Urinary bladder (tissue), 4 donors: ENCODE data around the gene GCC1. TPM values are rescaled to one million over a fixed set of nuclear protein-coding genes. Genes with fewer than 3 reads are reported as not detected.

ENCODE experiments used
- DNase-seq: peaks from one replicate; pipeline ENCODE4 v3.0.0-alpha.2; 2015; ENCODE audit errors: extremely low spot score
- H3K27ac ChIP-seq: one replicate; pipeline ENCODE4 v1.5.1; 2013; ENCODE audit warnings: low read depth, mild to moderate bottlenecking, moderate library complexity
- H3K36me3 ChIP-seq: one replicate; pipeline ENCODE4 v1.6.1; 2013; ENCODE audit warnings: mild to moderate bottlenecking, moderate library complexity; ENCODE audit not compliant: insufficient read depth
- H3K4me1 ChIP-seq: one replicate; pipeline ENCODE4 v1.6.1; 2013; ENCODE audit warnings: mild to moderate bottlenecking, moderate library complexity; ENCODE audit not compliant: insufficient read depth
- H3K4me3 ChIP-seq: one replicate; pipeline ENCODE4 v1.5.1; 2013; ENCODE audit warnings: low read depth, low read length
- WGBS: extraction: QIAGEN DNeasy Blood & Tissue Kit; methylation state at CpG from one replicate; pipeline ENCODE4 v1.1.7; 2013; 5-methylcytosine and 5-hydroxymethylcytosine counted together
- polyA plus RNA-seq: library from polyadenylated mRNA; stranded (reverse); fragments of 200-250 nt; gene quantifications from one replicate; pipeline ENCODE4 v1.2.3, GENCODE V29; 2013
- total RNA-seq: library from RNA; depleted of rRNA; stranded (reverse); fragments of >200 nt; gene quantifications from one replicate; pipeline ENCODE4 v1.2.3, GENCODE V29; 2014
- donor health status: healthy with polysubstance abuse.
- donor health status: healthy.

Gene GCC1
- total and polyA plus RNA-seq, 2 donors = 9.5 to 10.4 TPM

- no peaks in the 10 kb centered on the region for H3K36me3 ChIP-seq
- no peak overlapping the region for H3K27ac ChIP-seq
- no peak for DNase-seq
- no peaks in the 10 kb centered on the region for H3K4me1 ChIP-seq
- 91% methylated on average over 6 of the region's 6 CpGs for WGBS
- H3K4me3 ChIP-seq = no peak overlapping the region
Measured at GRCh38 chr7:127609297-127609696, 23.9 kb upstream of the GCC1 start.

GRCh38 chr7:127608446-127608845 lies 23.1 kb upstream of the GCC1 start:
- no peak overlapping the region for H3K4me3 ChIP-seq
- no peaks in the 10 kb centered on the region for H3K4me1 ChIP-seq
- H3K36me3 ChIP-seq = no peaks in the 10 kb centered on the region
- no peak for DNase-seq
- H3K27ac ChIP-seq = no peak overlapping the region
- 92% methylated on average over 6 of the region's 6 CpGs for WGBS

DNA sequence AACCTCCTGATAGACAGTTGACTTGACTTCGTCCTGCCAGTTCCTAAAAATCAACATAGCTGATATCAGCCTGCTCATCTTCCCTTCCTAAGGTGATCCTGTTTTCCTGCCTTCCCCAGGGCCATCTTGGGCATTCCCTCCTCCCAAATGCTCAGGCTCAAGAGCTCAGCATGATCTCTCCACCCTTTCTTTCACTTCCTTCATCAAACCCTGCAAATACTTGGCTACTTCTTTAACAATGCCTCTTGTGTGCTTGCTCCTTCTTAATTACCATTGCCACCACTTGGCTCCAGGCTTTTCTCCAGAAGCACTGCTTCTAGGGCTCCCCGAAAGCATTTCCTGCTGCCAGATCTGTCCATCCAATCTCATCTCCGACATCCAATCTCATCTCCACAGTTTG lies 15.5 kb upstream of the GCC1 start:
- 83% methylated on average over 3 of the region's 3 CpGs for WGBS
- Histone ChIP-seq H3K4me1 (no peaks in the 10 kb centered on the region), H3K27ac (no peak overlapping the region), H3K4me3 (no peak overlapping the region), H3K36me3 (no peaks in the 10 kb centered on the region)
- no peak for DNase-seq

- Histone ChIP-seq H3K27ac (no peak overlapping the region), H3K4me3 (no peak overlapping the region), H3K4me1 (no peaks in the 10 kb centered on the region), H3K36me3 (no peaks in the 10 kb centered on the region)
- WGBS = 55% methylated on average over 6 of the region's 6 CpGs
- no peak for DNase-seq
Measured at GRCh38 chr7:127598318-127598717, 12.9 kb upstream of the GCC1 start.

GRCh38 chr7:127595737-127596136 lies 10.3 kb upstream of the GCC1 start:
- Histone ChIP-seq H3K27ac (no peak overlapping the region), H3K4me1 (no peaks in the 10 kb centered on the region), H3K4me3 (no peak overlapping the region), H3K36me3 (peaks cover 4% of the 10 kb centered on the region)
- 91% methylated on average over 5 of the region's 5 CpGs for WGBS
- no peak for DNase-seq

DNA sequence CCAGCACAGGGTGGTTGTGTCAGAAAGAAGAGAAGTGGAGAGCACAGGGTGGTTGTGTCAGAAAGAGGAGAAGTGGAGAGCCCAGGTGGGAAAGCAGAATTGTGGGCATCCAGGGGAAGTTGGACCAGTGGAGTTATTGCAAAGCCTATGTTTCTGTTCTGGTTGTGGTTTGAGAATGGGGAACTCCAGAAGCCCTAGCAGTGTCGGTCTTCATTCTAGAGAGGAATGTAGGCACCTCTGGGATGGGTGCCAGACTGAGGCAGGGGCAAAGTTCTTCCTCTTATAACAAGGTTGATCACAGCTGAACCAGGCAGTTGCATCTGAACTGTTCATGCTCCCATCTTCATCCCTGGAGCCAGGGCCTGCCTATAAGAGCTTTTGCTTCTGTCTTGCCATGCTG lies 9.1 kb upstream of the GCC1 start:
- H3K4me3 ChIP-seq = no peak overlapping the region
- peaks cover under 1% of the 10 kb centered on the region for H3K4me1 ChIP-seq
- WGBS = 78% methylated on average over 1 of the region's 1 CpG
- H3K36me3 ChIP-seq = peaks cover 4% of the 10 kb centered on the region
- no peak for DNase-seq
- no peak overlapping the region for H3K27ac ChIP-seq

DNA sequence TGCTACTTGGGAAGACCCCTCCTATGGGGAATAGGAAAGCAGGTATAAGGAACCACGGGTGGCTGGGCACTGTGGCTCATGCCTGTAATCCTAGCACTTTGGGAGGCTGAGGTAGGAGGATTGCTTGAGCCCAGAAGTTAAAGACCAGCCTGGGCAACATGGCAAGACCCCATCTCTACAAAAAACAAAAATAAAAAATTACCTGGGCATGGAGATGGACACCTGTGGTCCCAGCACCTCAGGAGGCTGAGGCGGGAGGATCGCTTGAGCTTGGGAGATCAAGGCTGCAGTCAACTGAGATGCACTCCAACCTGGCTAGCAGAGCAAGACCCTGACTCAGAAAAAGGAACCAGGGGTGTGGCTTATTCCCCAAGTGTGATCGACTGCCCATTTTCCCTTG lies 7.2 kb upstream of the GCC1 start:
- peaks cover 4% of the 10 kb centered on the region for H3K36me3 ChIP-seq
- no peak for DNase-seq
- H3K27ac ChIP-seq = no peak overlapping the region
- WGBS = 81% methylated on average over 4 of the region's 4 CpGs
- no peak overlapping the region for H3K4me3 ChIP-seq
- peaks cover 3% of the 10 kb centered on the region for H3K4me1 ChIP-seq

- H3K27ac ChIP-seq = no peak overlapping the region
- 85% methylated on average over 6 of the region's 6 CpGs for WGBS
- H3K36me3 ChIP-seq = peaks cover 4% of the 10 kb centered on the region
- no peak overlapping the region for H3K4me3 ChIP-seq
- no peak for DNase-seq
- H3K4me1 ChIP-seq = peaks cover 3% of the 10 kb centered on the region
Measured at GRCh38 chr7:127591591-127591990, 6.2 kb upstream of the GCC1 start.

DNA sequence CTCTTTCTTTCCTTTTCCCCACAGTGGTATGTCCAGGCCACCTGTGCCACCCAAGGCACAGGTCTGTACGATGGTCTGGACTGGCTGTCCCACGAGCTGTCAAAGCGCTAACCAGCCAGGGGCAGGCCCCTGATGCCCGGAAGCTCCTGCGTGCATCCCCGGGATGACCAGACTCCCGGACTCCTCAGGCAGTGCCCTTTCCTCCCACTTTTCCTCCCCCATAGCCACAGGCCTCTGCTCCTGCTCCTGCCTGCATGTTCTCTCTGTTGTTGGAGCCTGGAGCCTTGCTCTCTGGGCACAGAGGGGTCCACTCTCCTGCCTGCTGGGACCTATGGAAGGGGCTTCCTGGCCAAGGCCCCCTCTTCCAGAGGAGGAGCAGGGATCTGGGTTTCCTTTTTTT lies 5.8 kb upstream of the GCC1 start:
- 95% methylated on average over 7 of the region's 7 CpGs for WGBS
- H3K27ac ChIP-seq = no peak overlapping the region
- DNase-seq = no peak
- no peak overlapping the region for H3K4me3 ChIP-seq
- H3K36me3 ChIP-seq = peaks cover 4% of the 10 kb centered on the region
- H3K4me1 ChIP-seq = peaks cover 3% of the 10 kb centered on the region

GRCh38 chr7:127589896-127590295 lies 4.5 kb upstream of the GCC1 start:
- peaks cover 4% of the 10 kb centered on the region for H3K36me3 ChIP-seq
- H3K4me3 ChIP-seq = no peak overlapping the region
- WGBS = 77% methylated on average over 3 of the region's 3 CpGs
- peaks cover 3% of the 10 kb centered on the region for H3K4me1 ChIP-seq
- no peak for DNase-seq
- no peak overlapping the region for H3K27ac ChIP-seq

GRCh38 chr7:127588697-127589482 lies 3.5 kb upstream of the GCC1 start:
- Histone ChIP-seq H3K27ac (peak overlapping the region; percentile 85), H3K36me3 (peaks cover 4% of the 10 kb centered on the region), H3K4me1 (peaks cover 5% of the 10 kb centered on the region), H3K4me3 (peak overlapping the region; percentile 98)
- WGBS = 4% methylated on average over 43 of the region's 43 CpGs
- DNase-seq = no peak

DNA sequence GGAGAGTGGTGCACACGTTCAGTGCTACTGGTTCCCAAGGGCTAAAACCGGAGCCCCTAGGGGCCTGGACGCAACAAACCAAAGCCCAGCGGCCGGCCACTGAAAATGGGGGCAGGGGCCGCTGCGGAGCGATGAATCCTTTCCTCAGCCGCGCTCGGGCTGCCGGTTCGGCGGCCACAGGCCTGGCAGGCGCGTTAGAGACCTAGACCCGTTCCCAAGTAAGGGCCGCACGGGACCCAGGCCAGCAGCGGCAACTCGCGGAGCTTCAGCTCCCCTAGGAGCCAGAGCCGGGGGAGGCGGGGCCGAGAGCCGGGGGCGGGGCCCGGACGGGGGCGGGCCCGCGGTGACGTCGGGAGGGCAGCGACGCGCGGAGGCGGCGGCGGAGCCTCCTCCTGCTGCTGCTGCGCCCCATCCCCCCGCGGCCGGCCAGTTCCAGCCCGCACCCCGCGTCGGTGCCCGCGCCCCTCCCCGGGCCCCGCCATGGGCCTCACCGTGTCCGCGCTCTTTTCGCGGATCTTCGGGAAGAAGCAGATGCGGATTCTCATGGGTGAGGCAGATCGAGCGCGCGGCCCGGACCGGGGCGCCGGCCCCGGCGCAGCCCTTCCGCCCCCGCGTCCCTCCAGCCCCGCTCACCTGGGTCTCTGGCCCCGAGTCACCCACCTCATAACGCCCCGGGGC lies 2.8 kb upstream of the GCC1 start, which contains the start of gene ARF5:
ARF5 (plus strand) TSS at position 393 of the 678 bp plus-strand sequence; CDS start at position 481, 88 bp downstream.
- WGBS = under 1% methylated on average over 77 of the region's 77 CpGs
- Histone ChIP-seq H3K4me1 (peaks cover 5% of the 10 kb centered on the region), H3K36me3 (peaks cover 4% of the 10 kb centered on the region), H3K4me3 (peak within 1 kb of the TSS; percentile 98), H3K27ac (peak within 1 kb of the TSS; percentile 85)
- DNase-seq = peak; percentile 48

GRCh38 chr7:127587663-127588018 lies 2.2 kb upstream of the GCC1 start:
- 52% methylated on average over 20 of the region's 20 CpGs for WGBS
- peaks cover 5% of the 10 kb centered on the region for H3K4me1 ChIP-seq

DNA sequence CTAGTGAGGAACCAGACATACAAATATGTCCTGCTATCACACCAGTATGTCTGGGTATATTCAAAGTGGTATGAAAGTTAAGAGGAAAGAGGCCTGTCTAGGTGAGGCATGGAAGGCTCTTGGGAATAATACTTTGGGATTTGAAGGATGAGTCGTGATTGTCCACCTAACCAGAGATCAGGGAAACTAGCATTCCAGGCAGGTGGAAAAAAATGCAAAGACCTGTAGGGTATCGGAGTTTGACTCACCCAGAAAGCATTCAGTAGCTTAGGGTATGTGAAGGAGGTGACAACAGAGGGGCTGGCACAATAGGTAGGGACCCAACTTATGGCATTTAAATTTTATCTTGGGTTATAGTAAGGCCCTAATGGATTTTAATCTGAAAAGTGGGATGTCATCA lies 950 bp upstream of the GCC1 start:
- Histone ChIP-seq H3K4me1 (peaks cover 5% of the 10 kb centered on the region), H3K27ac (no peak overlapping the region), H3K4me3 (no peak overlapping the region), H3K36me3 (peaks cover 4% of the 10 kb centered on the region)
- no peak for DNase-seq
- 96% methylated on average over 2 of the region's 2 CpGs for WGBS

More at GRCh38 chr7:127587663-127588018, 2.2 kb upstream of the GCC1 start:
- DNase-seq = no peak
- H3K36me3 ChIP-seq = peaks cover 4% of the 10 kb centered on the region
- peak overlapping the region; percentile 77 for H3K27ac ChIP-seq
- H3K4me3 ChIP-seq = peak overlapping the region; percentile 98
